Urinary bladder (tissue), 4 donors: ENCODE measurements around the gene EIF3K. TPM values are rescaled to one million over a fixed set of nuclear protein-coding genes. Genes with fewer than 3 reads are reported as not detected.
A peak's percentile ranks its signal among the peaks of the same experiment; 100 is the strongest.

Experiments
- DNase-seq: peaks from one replicate; pipeline ENCODE4 v3.0.0-alpha.2; 2015; ENCODE audit errors: extremely low spot score
- H3K27ac ChIP-seq: one replicate; pipeline ENCODE4 v1.5.1; 2013; ENCODE audit warnings: low read depth, mild to moderate bottlenecking, moderate library complexity
- H3K36me3 ChIP-seq: one replicate; pipeline ENCODE4 v1.6.1; 2013; ENCODE audit warnings: mild to moderate bottlenecking, moderate library complexity; ENCODE audit not compliant: insufficient read depth
- H3K4me1 ChIP-seq: one replicate; pipeline ENCODE4 v1.6.1; 2013; ENCODE audit warnings: mild to moderate bottlenecking, moderate library complexity; ENCODE audit not compliant: insufficient read depth
- H3K4me3 ChIP-seq: one replicate; pipeline ENCODE4 v1.5.1; 2013; ENCODE audit warnings: low read depth, low read length
- WGBS: extraction: QIAGEN DNeasy Blood & Tissue Kit; methylation state at CpG from one replicate; pipeline ENCODE4 v1.1.7; 2013; 5-methylcytosine and 5-hydroxymethylcytosine counted together
- polyA plus RNA-seq: library from polyadenylated mRNA; stranded (reverse); fragments of 200-250 nt; gene quantifications from one replicate; pipeline ENCODE4 v1.2.3, GENCODE V29; 2013
- total RNA-seq: library from RNA; depleted of rRNA; stranded (reverse); fragments of >200 nt; gene quantifications from one replicate; pipeline ENCODE4 v1.2.3, GENCODE V29; 2014
- donor health status: healthy with polysubstance abuse.
- donor health status: healthy.

EIF3K gene
- total and polyA plus RNA-seq, 2 donors = 92.4 to 373 TPM

- Histone ChIP-seq H3K27ac (peak overlapping the region; percentile 94), H3K36me3 (no peaks in the 10 kb centered on the region), H3K4me1 (no peaks in the 10 kb centered on the region), H3K4me3 (peak overlapping the region; percentile 91)
- no peak for DNase-seq
- 15% methylated on average over 15 of the region's 15 CpGs for WGBS
Observed at GRCh38 chr19:38649305-38650171, 30.6 kb downstream of the EIF3K start.

- Histone ChIP-seq H3K4me1 (no peaks in the 10 kb centered on the region), H3K36me3 (no peaks in the 10 kb centered on the region), H3K27ac (peak overlapping the region; percentile 71), H3K4me3 (peak overlapping the region; percentile 91)
- 35% methylated on average over 8 of the region's 8 CpGs for WGBS
- no peak for DNase-seq
Observed at GRCh38 chr19:38650172-38650775, 31.3 kb downstream of the EIF3K start.

GRCh38 chr19:38650911-38651584 is 32.1 kb downstream of the EIF3K start:
- WGBS = 49% methylated on average over 12 of the region's 12 CpGs
- no peak for DNase-seq
- Histone ChIP-seq H3K4me1 (no peaks in the 10 kb centered on the region), H3K36me3 (no peaks in the 10 kb centered on the region), H3K27ac (peak overlapping the region; percentile 71), H3K4me3 (no peak overlapping the region)

GRCh38 chr19:38653028-38653571 is 34.1 kb downstream of the EIF3K start:
- no peaks in the 10 kb centered on the region for H3K4me1 ChIP-seq
- DNase-seq = no peak

GRCh38 chr19:38654628-38655055 is 35.7 kb downstream of the EIF3K start:
- 15% methylated on average over 6 of the region's 6 CpGs for WGBS
- peak overlapping the region; percentile 66 for H3K27ac ChIP-seq
- H3K4me3 ChIP-seq = no peak overlapping the region
- H3K36me3 ChIP-seq = no peaks in the 10 kb centered on the region
- no peak for DNase-seq
- H3K4me1 ChIP-seq = no peaks in the 10 kb centered on the region

More at GRCh38 chr19:38653028-38653571, 34.1 kb downstream of the EIF3K start:
- no peaks in the 10 kb centered on the region for H3K36me3 ChIP-seq
- WGBS = 32% methylated on average over 7 of the region's 7 CpGs
- no peak overlapping the region for H3K4me3 ChIP-seq
- H3K27ac ChIP-seq = no peak overlapping the region

GRCh38 chr19:38655148-38655824 is 36.3 kb downstream of the EIF3K start:
- no peak for DNase-seq
- Histone ChIP-seq H3K4me1 (no peaks in the 10 kb centered on the region), H3K4me3 (no peak overlapping the region), H3K36me3 (no peaks in the 10 kb centered on the region), H3K27ac (peak overlapping the region; percentile 42)
- WGBS = 42% methylated on average over 5 of the region's 5 CpGs

GRCh38 chr19:38656171-38656981 is 37.4 kb downstream of the EIF3K start:
- Histone ChIP-seq H3K4me1 (no peaks in the 10 kb centered on the region), H3K27ac (no peak overlapping the region), H3K4me3 (no peak overlapping the region), H3K36me3 (no peaks in the 10 kb centered on the region)
- no peak for DNase-seq
- WGBS = 77% methylated on average over 7 of the region's 7 CpGs

- DNase-seq = no peak
- H3K36me3 ChIP-seq = no peaks in the 10 kb centered on the region
- no peaks in the 10 kb centered on the region for H3K4me1 ChIP-seq
- 54% methylated on average over 8 of the region's 8 CpGs for WGBS
- peak overlapping the region; percentile 72 for H3K27ac ChIP-seq
- no peak overlapping the region for H3K4me3 ChIP-seq
Observed at GRCh38 chr19:38657633-38658222, 38.7 kb downstream of the EIF3K start.

- peak; percentile 90 for DNase-seq
- WGBS = 26% methylated on average over 15 of the region's 15 CpGs
- H3K4me1 ChIP-seq = no peaks in the 10 kb centered on the region
- H3K27ac ChIP-seq = peak overlapping the region; percentile 85
- no peaks in the 10 kb centered on the region for H3K36me3 ChIP-seq
- no peak overlapping the region for H3K4me3 ChIP-seq
Observed at GRCh38 chr19:38658462-38659306, 39.7 kb downstream of the EIF3K start.

- Histone ChIP-seq H3K4me1 (no peaks in the 10 kb centered on the region), H3K36me3 (no peaks in the 10 kb centered on the region), H3K4me3 (no peak overlapping the region), H3K27ac (no peak overlapping the region)
- WGBS = 74% methylated on average over 9 of the region's 9 CpGs
- no peak for DNase-seq
Observed at GRCh38 chr19:38660724-38661123, 41.7 kb downstream of the EIF3K start.

GRCh38 chr19:38661136-38661535 is 42.1 kb downstream of the EIF3K start:
- WGBS = 52% methylated on average over 7 of the region's 7 CpGs
- H3K4me3 ChIP-seq = no peak overlapping the region
- no peaks in the 10 kb centered on the region for H3K4me1 ChIP-seq
- no peak for DNase-seq
- no peaks in the 10 kb centered on the region for H3K36me3 ChIP-seq
- peak overlapping the region; percentile 27 for H3K27ac ChIP-seq
